ENCODE results near the gene PLEKHD1.

GRCh38 chr14:69540654-69541335 is 56.3 kb downstream of the PLEKHD1 start:
- TF ChIP-seq EZH2 (IDR thresholded peaks at IDR 0.05; ENCODE audit: insufficient read depth, low read length) (no peak), CTCF (IDR thresholded peaks at IDR 0.05; ENCODE audit: insufficient read depth, low read depth, low read length) (no peak)
